KMS-11 (cell line): Measurements from ENCODE around the gene JUND.
A peak's percentile ranks its signal among the peaks of the same experiment; 100 is the strongest.

Experiments used
- H2AFZ ChIP-seq: fragments of 200-600 bp; sonication (generic); 2 replicates; pipeline ENCODE4 v1.6.1; 2016; ENCODE audit warnings: antibody characterized with exemption, mixed run types, low read depth
- H3K27ac ChIP-seq: fragments of 200-600 bp; sonication (generic); 2 replicates; pipeline ENCODE4 v1.6.1; 2016; ENCODE audit warnings: mild to moderate bottlenecking, mixed run types
- H3K27me3 ChIP-seq: fragments of 200-600 bp; sonication (generic); 2 replicates; pipeline ENCODE4 v1.6.1; 2017; ENCODE audit warnings: mild to moderate bottlenecking, low read depth, mixed run types, moderate library complexity; ENCODE audit not compliant: insufficient read depth
- H3K36me3 ChIP-seq: fragments of 200-600 bp; sonication (generic); 2 replicates; pipeline ENCODE4 v1.6.1; 2017; ENCODE audit warnings: mild to moderate bottlenecking, mixed run types; ENCODE audit not compliant: insufficient read depth
- H3K4me1 ChIP-seq: fragments of 200-600 bp; sonication (generic); 2 replicates; pipeline ENCODE4 v1.6.1; 2016; ENCODE audit warnings: mild to moderate bottlenecking, low read depth, mixed run types; ENCODE audit not compliant: poor library complexity, severe bottlenecking
- H3K4me2 ChIP-seq: fragments of 200-600 bp; sonication (generic); 2 replicates; pipeline ENCODE4 v1.7.0; 2016; ENCODE audit warnings: mild to moderate bottlenecking, mixed run types
- H3K4me3 ChIP-seq: fragments of 200-600 bp; sonication (generic); IDR thresholded peaks from 2 replicates; pipeline ENCODE4 v1.6.1; 2017; ENCODE audit warnings: low read depth, low read length, mixed read lengths; ENCODE audit not compliant: insufficient read depth
- H3K79me2 ChIP-seq: fragments of 200-600 bp; sonication (generic); 2 replicates; pipeline ENCODE4 v1.6.1; 2016; ENCODE audit warnings: low read depth, mixed run types; ENCODE audit not compliant: insufficient read depth
- H3K9ac ChIP-seq: fragments of 200-600 bp; sonication (generic); 2 replicates; pipeline ENCODE4 v1.6.1; 2016; ENCODE audit warnings: mild to moderate bottlenecking, mixed run types
- H4K20me1 ChIP-seq: fragments of 200-600 bp; sonication (generic); 2 replicates; pipeline ENCODE4 v1.6.1; 2016; ENCODE audit warnings: mild to moderate bottlenecking, mixed run types; ENCODE audit not compliant: insufficient read depth
- CTCF ChIP-seq: fragments of 200-600 bp; sonication (generic); conservative IDR thresholded peaks from 2 replicates; pipeline ENCODE4 v1.6.1; 2017; ENCODE audit warnings: low read depth, mild to moderate bottlenecking, antibody characterized with exemption, low read length, moderate library complexity, mixed read lengths

JUND gene

GRCh38 chr19:18284712-18285360, 3.4 kb upstream of the JUND start:
- no peak for TF ChIP-seq CTCF
- H2AFZ ChIP-seq: no peak overlapping the region
- H4K20me1 ChIP-seq: no peaks in the 10 kb centered on the region
- H3K79me2 ChIP-seq: peaks cover 2% of the 10 kb centered on the region; the same call in 1 of the 2 replicates
- no peak overlapping the region for H3K4me2 ChIP-seq
- no peak overlapping the region for H3K27ac ChIP-seq
- H3K36me3 ChIP-seq: no peaks in the 10 kb centered on the region
- H3K27me3 ChIP-seq: no peaks in the 10 kb centered on the region
- H3K9ac ChIP-seq: no peak overlapping the region
- H3K4me1 ChIP-seq: peaks cover 18% of the 10 kb centered on the region
- H3K4me3 ChIP-seq: no peak overlapping the region

GRCh38 chr19:18283338-18283737, 1.9 kb upstream of the JUND start:
- Histone ChIP-seq H3K79me2 (peaks cover 14% of the 10 kb centered on the region), H4K20me1 (peaks cover 6% of the 10 kb centered on the region; the same call in 1 of the 2 replicates), H3K4me3 (no peak overlapping the region), H2AFZ (no peak overlapping the region), H3K27me3 (no peaks in the 10 kb centered on the region), H3K9ac (no peak overlapping the region), H3K4me2 (no peak overlapping the region), H3K36me3 (no peaks in the 10 kb centered on the region), H3K27ac (peak overlapping the region; percentile 99; the same call in 1 of the 2 replicates), H3K4me1 (peaks cover 23% of the 10 kb centered on the region)
- TF ChIP-seq CTCF: no peak

GRCh38 chr19:18282788-18283141, 1.3 kb upstream of the JUND start:
- Histone ChIP-seq H3K4me3 (no peak overlapping the region), H4K20me1 (peaks cover 6% of the 10 kb centered on the region; the same call in 1 of the 2 replicates), H3K27me3 (no peaks in the 10 kb centered on the region), H3K9ac (peak overlapping the region; percentile 98), H3K36me3 (no peaks in the 10 kb centered on the region), H3K4me2 (peak overlapping the region; percentile 80), H3K4me1 (peaks cover 23% of the 10 kb centered on the region), H2AFZ (no peak overlapping the region), H3K27ac (peak overlapping the region; percentile 99), H3K79me2 (peaks cover 20% of the 10 kb centered on the region)
- no peak for TF ChIP-seq CTCF

- Histone ChIP-seq H3K79me2 (peaks cover 20% of the 10 kb centered on the region), H3K27ac (peak overlapping the region; percentile 99), H3K9ac (peak overlapping the region; percentile 98), H3K36me3 (no peaks in the 10 kb centered on the region), H3K4me3 (no peak overlapping the region), H3K4me2 (peak overlapping the region; percentile 80), H4K20me1 (peaks cover 6% of the 10 kb centered on the region; the same call in 1 of the 2 replicates), H3K4me1 (peaks cover 23% of the 10 kb centered on the region), H2AFZ (peak overlapping the region; percentile 36; the same call in 1 of the 2 replicates), H3K27me3 (no peaks in the 10 kb centered on the region)
- no peak for TF ChIP-seq CTCF
Observed at GRCh38 chr19:18282021-18282787, 782 bp upstream of the JUND start.
